ENCODE data around the gene RP2.
A peak's percentile ranks its signal among the peaks of the same experiment; 100 is the strongest.

RP2 gene

GRCh38 chrX:46841346-46841745 lies 4.5 kb downstream of the RP2 start:
- no peak for DNase-seq (ENCODE audit: low read depth in 3 of 3)

- no peak for DNase-seq (ENCODE audit: low read depth in 3 of 3)
These were observed 8.1 kb downstream of the RP2 start for GRCh38 chrX:46844913-46845312.

- no peak for DNase-seq (ENCODE audit: low read depth in 3 of 3)
These were observed 13.1 kb downstream of the RP2 start for GRCh38 chrX:46849933-46850332.

GRCh38 chrX:46850771-46851170 lies 13.9 kb downstream of the RP2 start:
- DNase-seq (ENCODE audit: low read depth in 3 of 3) = no peak

- no peak for DNase-seq (ENCODE audit: low read depth in 3 of 3)
These were observed 19.6 kb downstream of the RP2 start for GRCh38 chrX:46856483-46856882.

GRCh38 chrX:46860557-46860956 lies 23.7 kb downstream of the RP2 start:
- DNase-seq (ENCODE audit: low read depth in 3 of 3) = no peak

GRCh38 chrX:46863072-46863471 lies 26.2 kb downstream of the RP2 start:
- no peak for DNase-seq (ENCODE audit: low read depth in 3 of 3)

GRCh38 chrX:46864606-46865005 lies 27.8 kb downstream of the RP2 start:
- DNase-seq (ENCODE audit: low read depth in 3 of 3) = no peak

- DNase-seq (ENCODE audit: low read depth in 3 of 3) = no peak
These were observed 28.4 kb downstream of the RP2 start for GRCh38 chrX:46865281-46865680.

GRCh38 chrX:46866726-46867125 lies 29.9 kb downstream of the RP2 start:
- no peak for DNase-seq (ENCODE audit: low read depth in 3 of 3)

GRCh38 chrX:46873746-46874145 lies 36.9 kb downstream of the RP2 start:
- no peak for DNase-seq (ENCODE audit: low read depth in 3 of 3)

- no peak for DNase-seq (ENCODE audit: low read depth in 3 of 3)
These were observed 40.1 kb downstream of the RP2 start for GRCh38 chrX:46876901-46877300.

- DNase-seq (ENCODE audit: low read depth in 3 of 3) = no peak
These were observed 45.4 kb downstream of the RP2 start for GRCh38 chrX:46882266-46882665.

GRCh38 chrX:46884799-46885198 lies 48.0 kb downstream of the RP2 start:
- DNase-seq (ENCODE audit: low read depth in 3 of 3) = no peak

- no peak for DNase-seq (ENCODE audit: low read depth in 3 of 3)
These were observed 61.4 kb downstream of the RP2 start for GRCh38 chrX:46898207-46898606.

- DNase-seq (ENCODE audit: low read depth in 3 of 3) = peak in 2 of 3 experiments; percentile 19 to 23
These were observed 66.8 kb downstream of the RP2 start for GRCh38 chrX:46903458-46904242.

GRCh38 chrX:46904626-46905025 lies 67.8 kb downstream of the RP2 start:
- DNase-seq (ENCODE audit: low read depth in 3 of 3) = no peak

GRCh38 chrX:46910415-46910814 lies 73.6 kb downstream of the RP2 start:
- no peak for DNase-seq (ENCODE audit: low read depth in 3 of 3)

GRCh38 chrX:46912098-46912602 lies 75.3 kb downstream of the RP2 start, which contains the start of gene JADE3:
Gene JADE3 (plus strand): TSS chrX:46912421. CDS start chrX:46984895, 72,474 bp downstream.
- DNase-seq (ENCODE audit: low read depth in 3 of 3) = peak in 2 of 3 experiments; percentile 3 to 9

GRCh38 chrX:46912603-46913491 lies 76.0 kb downstream of the RP2 start:
- peak in 1 of 3 experiments; percentile 9 for DNase-seq (ENCODE audit: low read depth in 3 of 3)

GRCh38 chrX:46913667-46914066 lies 76.8 kb downstream of the RP2 start:
- DNase-seq (ENCODE audit: low read depth in 3 of 3) = no peak

- DNase-seq (ENCODE audit: low read depth in 3 of 3) = no peak
These were observed 79.4 kb downstream of the RP2 start for GRCh38 chrX:46916273-46916672.

- no peak for DNase-seq (ENCODE audit: low read depth in 3 of 3)
These were observed 80.8 kb downstream of the RP2 start for GRCh38 chrX:46917622-46918021.
